Prostate gland (tissue), 2 donors: ENCODE measurements around the gene LRRC43.

Source experiments
- POLR2A ChIP-seq: fragments of 450-650 bp; IDR thresholded peaks from one replicate; pipeline ENCODE4 v1.6.1; 2016; ENCODE audit warnings: antibody characterized with exemption, mild to moderate bottlenecking
- POLR2AphosphoS5 ChIP-seq: sonication (generic); formaldehyde crosslinking; IDR thresholded peaks from one replicate; pipeline ENCODE4 v1.6.1; 2017; ENCODE audit warnings: antibody characterized with exemption
- TF ChIP-seq, protein P1 (sequence below), 4 experiments: fragments of 200-600 bp in 2 of 4; fragments of 450-650 bp in 2 of 4; sonication (generic) in 2 of 4; IDR thresholded peaks; 1 replicate in 3 of 4; 2 replicates in 1 of 4; pipeline ENCODE4 v1.5.1; 2016 to 2019; ENCODE audit warnings: antibody characterized with exemption in 4 of 4, mild to moderate bottlenecking in 2 of 4, moderate library complexity in 2 of 4

DNA sequence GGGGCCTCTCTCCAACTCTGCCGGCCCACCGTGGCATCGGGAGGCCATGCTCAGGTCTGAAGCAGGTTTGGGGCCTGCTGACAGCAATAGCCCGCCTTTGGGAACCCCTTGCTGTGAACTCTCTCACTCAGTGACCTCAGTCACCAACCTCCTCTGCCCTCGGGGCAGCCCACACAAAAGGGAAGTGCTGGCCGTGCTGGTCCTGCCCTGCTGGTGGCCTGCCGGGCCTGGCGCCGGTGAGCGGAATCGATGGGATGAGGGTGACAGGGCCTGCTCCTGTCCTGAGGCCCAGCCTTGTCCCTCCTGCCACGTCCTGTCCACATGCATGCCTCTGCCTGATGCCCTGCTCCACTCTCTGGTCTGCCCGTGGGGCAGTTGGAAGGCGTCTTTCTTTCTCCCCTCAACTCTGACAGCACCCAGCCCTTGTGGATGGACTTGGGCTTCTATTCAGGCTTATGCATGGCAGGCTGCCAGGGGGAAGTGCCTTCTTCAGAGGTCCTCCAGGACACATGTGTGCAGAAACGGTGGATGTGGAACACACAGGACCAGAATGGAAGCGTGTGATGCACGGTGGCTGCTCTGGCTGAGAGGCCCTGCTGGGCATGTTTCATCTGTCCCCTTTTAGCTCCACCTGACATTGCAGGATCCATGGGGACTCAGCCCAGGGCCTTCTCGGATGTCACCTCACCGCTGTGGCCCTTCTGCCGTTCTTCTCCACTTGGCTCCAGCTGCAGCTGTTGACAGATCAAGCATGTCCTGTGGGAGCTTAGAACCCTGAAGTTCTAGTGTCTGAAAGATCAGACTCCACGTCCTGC lies 40.8 kb upstream of the LRRC43 start:
- TF ChIP-seq, protein P1, sequence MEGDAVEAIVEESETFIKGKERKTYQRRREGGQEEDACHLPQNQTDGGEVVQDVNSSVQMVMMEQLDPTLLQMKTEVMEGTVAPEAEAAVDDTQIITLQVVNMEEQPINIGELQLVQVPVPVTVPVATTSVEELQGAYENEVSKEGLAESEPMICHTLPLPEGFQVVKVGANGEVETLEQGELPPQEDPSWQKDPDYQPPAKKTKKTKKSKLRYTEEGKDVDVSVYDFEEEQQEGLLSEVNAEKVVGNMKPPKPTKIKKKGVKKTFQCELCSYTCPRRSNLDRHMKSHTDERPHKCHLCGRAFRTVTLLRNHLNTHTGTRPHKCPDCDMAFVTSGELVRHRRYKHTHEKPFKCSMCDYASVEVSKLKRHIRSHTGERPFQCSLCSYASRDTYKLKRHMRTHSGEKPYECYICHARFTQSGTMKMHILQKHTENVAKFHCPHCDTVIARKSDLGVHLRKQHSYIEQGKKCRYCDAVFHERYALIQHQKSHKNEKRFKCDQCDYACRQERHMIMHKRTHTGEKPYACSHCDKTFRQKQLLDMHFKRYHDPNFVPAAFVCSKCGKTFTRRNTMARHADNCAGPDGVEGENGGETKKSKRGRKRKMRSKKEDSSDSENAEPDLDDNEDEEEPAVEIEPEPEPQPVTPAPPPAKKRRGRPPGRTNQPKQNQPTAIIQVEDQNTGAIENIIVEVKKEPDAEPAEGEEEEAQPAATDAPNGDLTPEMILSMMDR (IDR thresholded peaks at IDR 0.05): no peak
- TF ChIP-seq POLR2AphosphoS5 (no peak), POLR2A (no peak)
